ENCODE measurements around the gene TRMO.

DNA sequence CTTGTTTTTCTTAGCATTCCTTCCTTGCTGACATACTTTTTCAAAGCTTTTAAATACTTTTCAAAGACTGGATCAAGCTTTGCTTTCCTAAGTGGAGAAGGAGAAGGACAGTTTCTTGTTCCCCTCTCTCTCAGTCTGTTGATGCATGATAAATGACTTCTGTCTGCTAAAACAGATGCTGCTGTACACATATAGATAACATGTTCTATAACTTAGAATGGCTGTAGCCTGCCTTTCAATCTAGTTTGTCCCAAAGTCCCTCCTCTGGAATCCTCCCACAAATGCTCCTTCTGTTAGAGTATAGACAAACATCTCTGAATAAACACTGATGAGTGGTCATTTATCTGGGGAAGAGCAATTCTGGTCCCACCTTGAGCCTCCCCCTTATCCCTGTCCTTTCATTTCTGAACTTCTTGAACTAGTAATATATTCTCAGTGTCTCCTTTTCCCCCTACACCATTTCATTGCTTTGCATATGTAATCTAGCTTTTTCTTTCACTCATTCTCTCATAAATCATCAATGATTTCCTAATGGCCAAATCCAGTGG is 21.1 kb upstream of the TRMO start:
- TF ChIP-seq, protein P1, sequence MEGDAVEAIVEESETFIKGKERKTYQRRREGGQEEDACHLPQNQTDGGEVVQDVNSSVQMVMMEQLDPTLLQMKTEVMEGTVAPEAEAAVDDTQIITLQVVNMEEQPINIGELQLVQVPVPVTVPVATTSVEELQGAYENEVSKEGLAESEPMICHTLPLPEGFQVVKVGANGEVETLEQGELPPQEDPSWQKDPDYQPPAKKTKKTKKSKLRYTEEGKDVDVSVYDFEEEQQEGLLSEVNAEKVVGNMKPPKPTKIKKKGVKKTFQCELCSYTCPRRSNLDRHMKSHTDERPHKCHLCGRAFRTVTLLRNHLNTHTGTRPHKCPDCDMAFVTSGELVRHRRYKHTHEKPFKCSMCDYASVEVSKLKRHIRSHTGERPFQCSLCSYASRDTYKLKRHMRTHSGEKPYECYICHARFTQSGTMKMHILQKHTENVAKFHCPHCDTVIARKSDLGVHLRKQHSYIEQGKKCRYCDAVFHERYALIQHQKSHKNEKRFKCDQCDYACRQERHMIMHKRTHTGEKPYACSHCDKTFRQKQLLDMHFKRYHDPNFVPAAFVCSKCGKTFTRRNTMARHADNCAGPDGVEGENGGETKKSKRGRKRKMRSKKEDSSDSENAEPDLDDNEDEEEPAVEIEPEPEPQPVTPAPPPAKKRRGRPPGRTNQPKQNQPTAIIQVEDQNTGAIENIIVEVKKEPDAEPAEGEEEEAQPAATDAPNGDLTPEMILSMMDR (IDR thresholded peaks at IDR 0.05; ENCODE audit: low read length): no peak
- no peak for TF ChIP-seq EZH2 (IDR thresholded peaks at IDR 0.05; ENCODE audit: borderline replicate concordance, low read length)

Data from OCI-LY1 (cell line).